GM12872 (cell line): ENCODE results near the gene ZSWIM6.

ENCODE experiments used
- CTCF ChIP-seq: IDR thresholded peaks from 3 replicates; pipeline ENCODE4 v1.5.1; 2011; ENCODE audit warnings: low read depth, mild to moderate bottlenecking, low read length, moderate library complexity; ENCODE audit not compliant: insufficient read depth

The ZSWIM6 gene

GRCh38 chr5:61425918-61426317 lies 93.9 kb downstream of the ZSWIM6 start:
- no peak for TF ChIP-seq CTCF

- no peak for TF ChIP-seq CTCF
These were observed 97.8 kb downstream of the ZSWIM6 start for GRCh38 chr5:61429906-61430305.

- TF ChIP-seq CTCF, result no peak
These were observed 100.0 kb downstream of the ZSWIM6 start for GRCh38 chr5:61431923-61432620.

- TF ChIP-seq CTCF, result no peak
These were observed 103.3 kb downstream of the ZSWIM6 start for GRCh38 chr5:61435368-61435767.

- TF ChIP-seq CTCF, result no peak
These were observed 106.4 kb downstream of the ZSWIM6 start for GRCh38 chr5:61438298-61438970.

- no peak for TF ChIP-seq CTCF
These were observed 108.0 kb downstream of the ZSWIM6 start for GRCh38 chr5:61440086-61440485.

GRCh38 chr5:61440596-61440995 lies 108.5 kb downstream of the ZSWIM6 start:
- TF ChIP-seq CTCF, result no peak
